ENCODE results near the gene VAMP8. TPM values are rescaled to one million over a fixed set of nuclear protein-coding genes. Genes with fewer than 3 reads are reported as not detected.

The VAMP8 gene
- total RNA-seq, 6 experiments from 2014 or later = 0.31 to 0.46 (median 0.35) TPM; not detected in 2

- H3K4me3 Mint-ChIP-seq = no peak overlapping the region
- TF ChIP-seq CTCF (IDR thresholded peaks at IDR 0.05) = no peak
- no peaks in the 10 kb centered on the region for H3K27me3 Mint-ChIP-seq (ENCODE audit: insufficient read depth)
- peaks cover 40% of the 10 kb centered on the region for H3K36me3 Mint-ChIP-seq (ENCODE audit: low read depth)
- H3K27ac Mint-ChIP-seq = no peak overlapping the region
- H3K4me1 Mint-ChIP-seq (ENCODE audit: low read depth) = peaks cover 3% of the 10 kb centered on the region; the same call in 1 of the 2 replicates
- no peaks in the 10 kb centered on the region for H3K9me3 Mint-ChIP-seq
- DNase-seq = no peak
Measured at GRCh38 chr2:85623991-85624390, 46.6 kb downstream of the VAMP8 start.

- peaks cover 35% of the 10 kb centered on the region for H3K36me3 Mint-ChIP-seq (ENCODE audit: low read depth)
- H3K9me3 Mint-ChIP-seq = no peaks in the 10 kb centered on the region
- no peak for TF ChIP-seq CTCF (IDR thresholded peaks at IDR 0.05)
- H3K27me3 Mint-ChIP-seq (ENCODE audit: insufficient read depth) = no peaks in the 10 kb centered on the region
- H3K27ac Mint-ChIP-seq = no peak overlapping the region
- no peak for DNase-seq
- H3K4me1 Mint-ChIP-seq (ENCODE audit: low read depth) = no peaks in the 10 kb centered on the region
- H3K4me3 Mint-ChIP-seq = no peak overlapping the region
Measured at GRCh38 chr2:85628658-85629057, 51.3 kb downstream of the VAMP8 start.

- H3K27ac Mint-ChIP-seq = no peak overlapping the region
Measured at GRCh38 chr2:85631316-85631715, 53.9 kb downstream of the VAMP8 start.

More at GRCh38 chr2:85631316-85631715, 53.9 kb downstream of the VAMP8 start:
- no peak for TF ChIP-seq CTCF (IDR thresholded peaks at IDR 0.05)
- Mint-ChIP-seq H3K4me3 (no peak overlapping the region), H3K9me3 (no peaks in the 10 kb centered on the region), H3K27me3 (ENCODE audit: insufficient read depth) (no peaks in the 10 kb centered on the region), H3K4me1 (ENCODE audit: low read depth) (peaks cover 18% of the 10 kb centered on the region), H3K36me3 (ENCODE audit: low read depth) (peaks cover 22% of the 10 kb centered on the region)
- DNase-seq = no peak

Other genes starting within 250 kb of the VAMP8 start
- 100 to 1,000 TPM; 143 to 161 (median 150) TPM for gene TGOLN2, start 249.6 kb upstream of the VAMP8 start, total RNA-seq (2021; fragmentation: NEBNext Ultra II Directional; extraction: Animal tissue kit (Norgen Biotek cat#: 25700))
- 10 to 100 TPM; 36.3 to 50.4 (median 39.0) TPM for gene RETSAT, start 223.1 kb upstream of the VAMP8 start, total RNA-seq (2021; fragmentation: NEBNext Ultra II Directional; extraction: Animal tissue kit (Norgen Biotek cat#: 25700))
- gene ELMOD3, start 222.8 kb upstream of the VAMP8 start, total RNA-seq (2021; fragmentation: NEBNext Ultra II Directional; extraction: Animal tissue kit (Norgen Biotek cat#: 25700)) = 10 to 100 TPM in 2 of 6 experiments, 1 to 10 TPM in 4; 7.0 to 10.9 (median 9.3) TPM
- gene CAPG, start 167.2 kb upstream of the VAMP8 start, total RNA-seq (2021; fragmentation: NEBNext Ultra II Directional; extraction: Animal tissue kit (Norgen Biotek cat#: 25700)) = 10 to 100 TPM; 10.7 to 49.6 (median 13.6) TPM
- under 1 TPM in 3 of 6 experiments, not detected in 3; 0.25 to 0.52 (median 0.37) TPM for gene SH2D6, start 158.9 kb upstream of the VAMP8 start, total RNA-seq (2021; fragmentation: NEBNext Ultra II Directional; extraction: Animal tissue kit (Norgen Biotek cat#: 25700))
- gene MAT2A, start 38.4 kb upstream of the VAMP8 start, total RNA-seq (2021; fragmentation: NEBNext Ultra II Directional; extraction: Animal tissue kit (Norgen Biotek cat#: 25700)) = 100 to 1,000 TPM; 138 to 171 (median 158) TPM
- gene GGCX, start 16.1 kb upstream of the VAMP8 start, total RNA-seq (2021; fragmentation: NEBNext Ultra II Directional; extraction: Animal tissue kit (Norgen Biotek cat#: 25700)) = 10 to 100 TPM; 55.9 to 68.9 (median 62.4) TPM
- 10 to 100 TPM; 51.2 to 84.2 (median 71.4) TPM for gene VAMP5, start 6.8 kb downstream of the VAMP8 start, total RNA-seq (2021; fragmentation: NEBNext Ultra II Directional; extraction: Animal tissue kit (Norgen Biotek cat#: 25700))
- 100 to 1,000 TPM; 121 to 160 (median 146) TPM for gene RNF181, start 18.2 kb downstream of the VAMP8 start, total RNA-seq (2021; fragmentation: NEBNext Ultra II Directional; extraction: Animal tissue kit (Norgen Biotek cat#: 25700))
- gene TMEM150A, start 25.1 kb downstream of the VAMP8 start, total RNA-seq (2021; fragmentation: NEBNext Ultra II Directional; extraction: Animal tissue kit (Norgen Biotek cat#: 25700)) = 10 to 100 TPM; 10.3 to 20.4 (median 12.7) TPM
- 10 to 100 TPM; 13.7 to 17.6 (median 16.0) TPM for gene C2orf68, start 34.5 kb downstream of the VAMP8 start, total RNA-seq (2021; fragmentation: NEBNext Ultra II Directional; extraction: Animal tissue kit (Norgen Biotek cat#: 25700))
- gene USP39, start 38.6 kb downstream of the VAMP8 start, total RNA-seq (2021; fragmentation: NEBNext Ultra II Directional; extraction: Animal tissue kit (Norgen Biotek cat#: 25700)) = 10 to 100 TPM; 44.1 to 49.2 (median 47.4) TPM
- not detected for gene SFTPB, start 90.6 kb downstream of the VAMP8 start, total RNA-seq (2021; fragmentation: NEBNext Ultra II Directional; extraction: Animal tissue kit (Norgen Biotek cat#: 25700))
- not detected for gene GNLY, start 116.8 kb downstream of the VAMP8 start, total RNA-seq (2021; fragmentation: NEBNext Ultra II Directional; extraction: Animal tissue kit (Norgen Biotek cat#: 25700))
- gene ATOH8, start 176.4 kb downstream of the VAMP8 start, total RNA-seq (2021; fragmentation: NEBNext Ultra II Directional; extraction: Animal tissue kit (Norgen Biotek cat#: 25700)) = 10 to 100 TPM; 34.4 to 53.0 (median 45.5) TPM